ENCODE data around the gene NCAM2. TPM values are rescaled to one million over a fixed set of nuclear protein-coding genes. Genes with fewer than 3 reads are reported as not detected.

NCAM2 gene
- total and polyA plus RNA-seq, 2 donors (not counting 3 experiments of a cell fraction or from before 2014, with no cell fraction given), result 0.11 to 0.27 TPM

GRCh38 chr21:21196087-21196486, 197.9 kb downstream of the NCAM2 start:
- H3K9ac ChIP-seq (replicated peaks; ENCODE audit: extremely low read depth, insufficient read depth, low read length), result no peak overlapping the region
- intact Hi-C loops (cut with micrococcal nuclease), result no loop called here
- BruUV-seq (replicated peaks), result no TSS peak
- peaks cover 1% of the 10 kb centered on the region for H3K4me1 ChIP-seq (ENCODE audit: control insufficient read depth, extremely low read depth, insufficient read depth, low read length)
- H2AFZ ChIP-seq (ENCODE audit: low read depth, low read length), result no peak overlapping the region
- no peak overlapping the region for H3K27ac ChIP-seq (ENCODE audit: insufficient read depth, low read depth, low read length)
- H4K20me1 ChIP-seq (replicated peaks; ENCODE audit: control insufficient read depth, extremely low read depth, insufficient read depth, low read length), result no peaks in the 10 kb centered on the region
- FAIRE-seq (no peak), DNase-seq (ENCODE audit: low read depth, low spot score) (no peak)
- TF ChIP-seq MAX (IDR thresholded peaks at IDR 0.05; ENCODE audit: insufficient read depth, insufficient read length) (no peak), CTCF (IDR thresholded peaks at IDR 0.05; ENCODE audit: extremely low read depth in 1 of 2, insufficient read depth in 1 of 2, low read depth in 1 of 2, low read length in 2 of 2) (no peak), FOS (IDR thresholded peaks at IDR 0.05; ENCODE audit: borderline replicate concordance, insufficient read depth, low read length) (no peak), GATA2 (IDR thresholded peaks at IDR 0.05; ENCODE audit: insufficient read depth, insufficient read length, low read depth, low read length) (no peak), POLR2AphosphoS5 (IDR thresholded peaks at IDR 0.05; ENCODE audit: insufficient read depth, low read depth, low read length) (no peak), EZH2 (IDR thresholded peaks at IDR 0.05; ENCODE audit: borderline replicate concordance, low read depth, low read length, severe bottlenecking) (no peak), JUN (IDR thresholded peaks at IDR 0.05; ENCODE audit: borderline replicate concordance, insufficient read depth, insufficient read length, low read depth) (no peak), MYC (IDR thresholded peaks at IDR 0.05; ENCODE audit: low read depth, low read length) (no peak), POLR2A (IDR thresholded peaks at IDR 0.05; ENCODE audit: low read depth, low read length) (no peak)
- H3K27me3 ChIP-seq (ENCODE audit: control insufficient read depth in 2 of 2, insufficient read depth in 2 of 2, low read length in 2 of 2), result no peaks in the 10 kb centered on the region
- no peak overlapping the region for H3K4me3 ChIP-seq (replicated peaks in 1 of 3; ENCODE audit: insufficient read depth in 1 of 3, low read depth in 1 of 3, low read length in 3 of 3)
- CTCF ChIA-PET, result no interaction called here
- no peaks in the 10 kb centered on the region for H3K9me1 ChIP-seq (replicated peaks; ENCODE audit: control insufficient read depth, extremely low read depth, insufficient read depth, low read length)
- POLR2A ChIA-PET, result no interaction called here
- dilution Hi-C loops (cut with MboI; ENCODE audit: extremely low pct_ligation_motif_present, low sequenced_read_pairs), result no loop called here
- no peaks in the 10 kb centered on the region for H3K9me3 ChIP-seq (replicated peaks; ENCODE audit: control insufficient read depth, insufficient read depth, low read length)
- no peaks in the 10 kb centered on the region for H3K79me2 ChIP-seq (ENCODE audit: control insufficient read depth, insufficient read depth, low read length)
- no peaks in the 10 kb centered on the region for H3K36me3 ChIP-seq (ENCODE audit: control insufficient read depth in 2 of 2, extremely low read depth in 1 of 2, insufficient read depth in 2 of 2, low read length in 2 of 2)
- no peak overlapping the region for H3K4me2 ChIP-seq (ENCODE audit: insufficient read depth, low read length)
